IMR-90 (cell line): ENCODE results near the gene ADAMTS16. TPM values are rescaled to one million over a fixed set of nuclear protein-coding genes. Genes with fewer than 3 reads are reported as not detected.

ENCODE experiments used
- ATAC-seq: fragments of 200-7000 bp; cut with Tn5 transposase; 2 replicates; pipeline ENCODE4 v1.9.1; 2020; ENCODE audit warnings: low read depth, mild to moderate bottlenecking, moderate library complexity
- BruUV-seq: library from RNA; stranded (reverse); fragments of 400-500 nt; replicated peaks from 2 replicates; lab custom pipeline; 2021; lab: Mats Ljungman, UMichigan
- CTCF ChIA-PET: fragments of 300-600 bp; formaldehyde crosslinking; extraction: SDS; loops from one replicate; lab custom pipeline; 2021; ENCODE audit warnings: antibody characterized with exemption; lab: Yijun Ruan, JAX
- POLR2A ChIA-PET: fragments of 300-600 bp; sonication (Branson Sonifier 250); formaldehyde crosslinking; loops from one replicate; lab custom pipeline; 2022; ENCODE audit warnings: antibody characterized with exemption; ENCODE audit not compliant: unreplicated experiment; lab: Charles Lee
- DNase-seq: peaks from one replicate; pipeline ENCODE4 v3.0.0; 2013
- H2AFZ ChIP-seq: replicated peaks from 2 replicates; pipeline ENCODE3; 2013; ENCODE audit warnings: low read length, mild to moderate bottlenecking; ENCODE audit not compliant: poor library complexity
- H2AK5ac ChIP-seq: 2 replicates; pipeline ENCODE4 v1.6.1; 2013; ENCODE audit warnings: low read depth, low read length, inconsistent platforms
- H2AK9ac ChIP-seq: replicated peaks from 2 replicates; pipeline ENCODE3; 2013; ENCODE audit warnings: mild to moderate bottlenecking, low read depth, low read length, moderate library complexity; ENCODE audit not compliant: poor library complexity
- H2BK120ac ChIP-seq: 2 replicates; pipeline ENCODE4 v1.6.1; 2013; ENCODE audit warnings: low read depth, low read length, inconsistent platforms
- H2BK15ac ChIP-seq: 3 replicates; pipeline ENCODE4 v1.6.1; 2013; ENCODE audit warnings: low read depth, low read length, inconsistent platforms
- H2BK20ac ChIP-seq: 2 replicates; pipeline ENCODE4 v1.6.1; 2013; ENCODE audit warnings: low read depth, mild to moderate bottlenecking, inconsistent platforms, low read length, moderate library complexity
- H2BK5ac ChIP-seq: 2 replicates; pipeline ENCODE4 v1.6.1; 2013; ENCODE audit warnings: mild to moderate bottlenecking, low read depth, low read length, inconsistent platforms; ENCODE audit not compliant: poor library complexity, severe bottlenecking
- H3K14ac ChIP-seq: replicated peaks from 2 replicates; pipeline ENCODE4 v1.6.1; 2013; ENCODE audit warnings: low read depth, low read length, inconsistent platforms
- H3K18ac ChIP-seq: 2 replicates; pipeline ENCODE4 v1.6.1; 2013; ENCODE audit warnings: low read depth, low read length, control low read depth
- H3K23ac ChIP-seq: 2 replicates; pipeline ENCODE4 v1.6.1; 2013; ENCODE audit warnings: low read depth, low read length, inconsistent platforms
- H3K27ac ChIP-seq: 2 replicates; pipeline ENCODE4 v1.5.1; 2013; ENCODE audit warnings: mild to moderate bottlenecking, control low read depth, low read length; ENCODE audit not compliant: insufficient read depth
- H3K27me3 ChIP-seq: 2 replicates; pipeline ENCODE4 v1.6.1; 2013; ENCODE audit warnings: low read length; ENCODE audit not compliant: control insufficient read depth, insufficient read depth
- H3K36me3 ChIP-seq: 2 replicates; pipeline ENCODE4 v1.6.1; 2013; ENCODE audit warnings: low read length, mixed read lengths; ENCODE audit not compliant: control insufficient read depth, insufficient read depth
- H3K4ac ChIP-seq: 2 replicates; pipeline ENCODE4 v1.6.1; 2013; ENCODE audit warnings: low read depth, low read length, inconsistent platforms
- H3K4me1 ChIP-seq: 2 replicates; pipeline ENCODE4 v1.6.1; 2013; ENCODE audit warnings: low read length, mixed read lengths; ENCODE audit not compliant: control insufficient read depth, insufficient read depth
- H3K4me2 ChIP-seq: 2 replicates; pipeline ENCODE4 v1.6.1; 2013; ENCODE audit warnings: low read depth, mild to moderate bottlenecking, control low read depth, low read length, moderate library complexity
- H3K4me3 ChIP-seq: 2 replicates; pipeline ENCODE4 v1.5.1; 2013; ENCODE audit warnings: low read depth, mild to moderate bottlenecking, control low read depth, low read length, moderate library complexity; ENCODE audit not compliant: insufficient read depth
- H3K56ac ChIP-seq: 2 replicates; pipeline ENCODE4 v1.6.1; 2013; ENCODE audit warnings: low read length, inconsistent platforms; ENCODE audit not compliant: insufficient read depth; ENCODE audit errors: extremely low read depth
- H3K79me1 ChIP-seq, 2 experiments: 2 replicates each; pipeline ENCODE4 v1.6.1; 2013; ENCODE audit warnings: low read length in 2 of 2, inconsistent platforms in 1 of 2, low read depth in 1 of 2
- H3K9ac ChIP-seq: 2 replicates; pipeline ENCODE4 v1.6.1; 2013; ENCODE audit warnings: low read depth, low read length, control low read depth
- H3K9me1 ChIP-seq: 2 replicates; pipeline ENCODE4 v1.6.1; 2013; ENCODE audit warnings: low read length, inconsistent platforms; ENCODE audit not compliant: insufficient read depth
- H3K9me3 ChIP-seq: 2 replicates; pipeline ENCODE4 v1.6.1; 2013; ENCODE audit warnings: low read length; ENCODE audit not compliant: control insufficient read depth, insufficient read depth
- H4K20me1 ChIP-seq: 2 replicates; pipeline ENCODE4 v1.6.1; 2013; ENCODE audit warnings: low read length, inconsistent platforms; ENCODE audit not compliant: insufficient read depth
- H4K5ac ChIP-seq: 2 replicates; pipeline ENCODE4 v1.6.1; 2013; ENCODE audit warnings: mild to moderate bottlenecking, low read depth, low read length, control low read depth
- H4K8ac ChIP-seq, 2 experiments: 2 replicates each; pipeline ENCODE4 v1.6.1; 2013; ENCODE audit warnings: low read depth in 2 of 2, low read length in 2 of 2, control low read depth in 1 of 2, inconsistent platforms in 1 of 2
- H4K91ac ChIP-seq: 2 replicates; pipeline ENCODE4 v1.6.1; 2013; ENCODE audit warnings: low read depth, low read length, inconsistent platforms; ENCODE audit not compliant: insufficient read depth
- BHLHE40 ChIP-seq: fragments of 150-350 bp; IDR thresholded peaks from 2 replicates; pipeline ENCODE4 v1.6.1; 2016; ENCODE audit warnings: mild to moderate bottlenecking, low read depth, low read length
- CHD1 ChIP-seq: IDR thresholded peaks from 2 replicates; pipeline ENCODE4 v1.6.1; 2012; ENCODE audit warnings: low read depth, low read length, improper control_type of control experiment
- FOS ChIP-seq: fragments of 150-350 bp; IDR thresholded peaks from 2 replicates; pipeline ENCODE4 v1.6.1; 2016; ENCODE audit warnings: low read depth, low read length
- MAZ ChIP-seq: IDR thresholded peaks from 2 replicates; pipeline ENCODE4 v1.6.1; 2012; ENCODE audit warnings: low read depth, mild to moderate bottlenecking, low read length, improper control_type of control experiment, moderate library complexity, borderline replicate concordance
- MXI1 ChIP-seq: IDR thresholded peaks from 2 replicates; pipeline ENCODE4 v1.6.1; 2012; ENCODE audit warnings: low read depth, mild to moderate bottlenecking, low read length, moderate library complexity, borderline replicate concordance
- NFE2L2 ChIP-seq: fragments of 150-350 bp; IDR thresholded peaks from 2 replicates; pipeline ENCODE4 v1.6.1; 2016; ENCODE audit warnings: low read depth, mild to moderate bottlenecking, low read length
- RAD21 ChIP-seq: IDR thresholded peaks from 2 replicates; pipeline ENCODE4 v1.6.1; 2012; ENCODE audit warnings: low read length, improper control_type of control experiment
- RCOR1 ChIP-seq: IDR thresholded peaks from 2 replicates; pipeline ENCODE4 v1.6.1; 2012; ENCODE audit warnings: mild to moderate bottlenecking, low read length, improper control_type of control experiment; ENCODE audit not compliant: insufficient replicate concordance
- SMC3 ChIP-seq: fragments of 150-350 bp; IDR thresholded peaks from 2 replicates; pipeline ENCODE4 v1.6.1; 2016; ENCODE audit warnings: low read depth, mild to moderate bottlenecking, antibody characterized with exemption, low read length, moderate library complexity
- WGBS, 2 experiments: methylation state at CpG; one replicate each; pipeline versions ENCODE4 v1.1.5 to v1.1.7; 2013; ENCODE audit warnings: missing lambda C conversion rate in 2 of 2; ENCODE audit not compliant: insufficient read length in 1 of 2; ENCODE audit errors: extremely low coverage in 2 of 2; 5-methylcytosine and 5-hydroxymethylcytosine counted together
- dilution Hi-C: fragments of 300-500 bp; cut with HindIII; formaldehyde crosslinking; loops from one replicate; pipeline ENCODE4 v1.14.3; 2018; ENCODE audit warnings: low sequenced_read_pairs; ENCODE audit not compliant: unreplicated experiment
- in situ Hi-C: fragments of 300-500 bp; cut with MboI; formaldehyde crosslinking; loops from 3 replicates; pipeline ENCODE4 v1.14.3; 2019; ENCODE audit warnings: low sequenced_read_pairs, inconsistent platforms, mixed read lengths
- intact Hi-C: fragments of 100-400 bp; cut with micrococcal nuclease; formaldehyde crosslinking; loops from 2 replicates; pipeline ENCODE4 v1.10.0; 2022
- polyA plus RNA-seq, 3 experiments: library from polyadenylated mRNA; depleted of rRNA; stranded (reverse); fragments of >200 nt; gene quantifications; 2 replicates each; pipeline ENCODE4 v1.2.3, GENCODE V29; 2012; ENCODE audit warnings: low replicate concordance in 1 of 3
- total RNA-seq: library from RNA; depleted of rRNA; stranded (reverse); fragments of >200 nt; gene quantifications from 2 replicates; pipeline ENCODE4 v1.2.3, GENCODE V29; 2012
- TF ChIP-seq, protein P1 (sequence below): fragments of 150-350 bp; IDR thresholded peaks from 2 replicates; pipeline ENCODE4 v1.6.1; 2017; ENCODE audit warnings: mild to moderate bottlenecking, antibody characterized with exemption, low read length, low read depth
- TF ChIP-seq, protein P2 (sequence below): conservative IDR thresholded peaks from 2 replicates; pipeline ENCODE4 v1.5.1; 2012; ENCODE audit warnings: mild to moderate bottlenecking, low read depth, low read length, improper control_type of control experiment

Gene ADAMTS16
- total and polyA plus RNA-seq, 2 of the 4 experiments (the other 2 are of a cell fraction), result 0.09 to 0.18 TPM

DNA sequence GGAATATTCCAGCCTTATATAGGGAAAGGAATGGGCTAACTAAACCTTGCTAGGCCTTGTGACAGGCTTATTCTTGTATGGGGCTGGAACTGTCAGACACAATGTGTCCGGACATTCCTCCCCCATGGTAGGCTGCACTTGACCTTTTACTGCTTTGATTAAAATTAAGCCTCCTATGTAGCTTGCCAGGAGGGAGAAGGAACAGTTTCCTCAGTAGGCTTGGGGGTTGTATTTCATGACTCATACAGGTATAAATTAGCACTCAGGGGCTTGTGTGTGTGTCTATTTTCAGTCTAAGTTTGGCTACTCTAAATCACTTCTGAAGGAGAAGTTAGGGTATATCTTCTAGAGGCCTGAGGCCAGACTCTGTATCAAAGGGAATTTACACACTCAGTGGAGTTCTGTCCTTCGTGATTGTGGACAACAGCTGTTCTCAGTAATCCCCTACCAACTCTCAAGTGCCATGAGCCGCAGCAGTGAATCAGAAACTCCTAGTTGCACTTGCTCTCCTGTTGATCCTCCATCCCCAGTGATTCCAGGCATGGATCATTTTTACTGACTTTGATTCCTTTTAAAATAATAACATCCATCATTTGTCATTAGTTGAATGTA is 16.4 kb downstream of the ADAMTS16 start:
- H4K5ac ChIP-seq, result no peak overlapping the region
- no peak overlapping the region for H2AK5ac ChIP-seq
- no TSS peak for BruUV-seq
- H2AFZ ChIP-seq, result no peak overlapping the region
- no peak for DNase-seq
- H3K18ac ChIP-seq, result no peak overlapping the region
- ATAC-seq, result no peak
- H3K4me3 ChIP-seq, result no peak overlapping the region
- H2BK20ac ChIP-seq, result no peak overlapping the region
- no peak overlapping the region for H3K4ac ChIP-seq
- intact Hi-C loops (no loop called here), dilution Hi-C loops (no loop called here), in situ Hi-C loops (no loop called here)
- no peak overlapping the region for H3K56ac ChIP-seq
- no CpG with 5 or more reads among the region's 3 CpGs for WGBS, 2 experiments
- no peaks in the 10 kb centered on the region for H3K36me3 ChIP-seq
- CTCF ChIA-PET, result no interaction called here
- no peak overlapping the region for H3K23ac ChIP-seq
- no peaks in the 10 kb centered on the region for H4K20me1 ChIP-seq
- H3K9me3 ChIP-seq, result peaks cover 2% of the 10 kb centered on the region; the same call in 1 of the 2 replicates
- H2AK9ac ChIP-seq, result no peak overlapping the region
- no peak overlapping the region for H2BK5ac ChIP-seq
- no peak overlapping the region for H3K14ac ChIP-seq
- H4K8ac ChIP-seq, result no peak overlapping the region
- H2BK15ac ChIP-seq, result no peak overlapping the region
- H3K4me2 ChIP-seq, result no peak overlapping the region
- no peak overlapping the region for H2BK120ac ChIP-seq
- H3K27ac ChIP-seq, result no peak overlapping the region
- POLR2A ChIA-PET, result no interaction called here
- no peaks in the 10 kb centered on the region for H3K79me1 ChIP-seq
- no peak overlapping the region for H4K91ac ChIP-seq
- TF ChIP-seq, protein P1, sequence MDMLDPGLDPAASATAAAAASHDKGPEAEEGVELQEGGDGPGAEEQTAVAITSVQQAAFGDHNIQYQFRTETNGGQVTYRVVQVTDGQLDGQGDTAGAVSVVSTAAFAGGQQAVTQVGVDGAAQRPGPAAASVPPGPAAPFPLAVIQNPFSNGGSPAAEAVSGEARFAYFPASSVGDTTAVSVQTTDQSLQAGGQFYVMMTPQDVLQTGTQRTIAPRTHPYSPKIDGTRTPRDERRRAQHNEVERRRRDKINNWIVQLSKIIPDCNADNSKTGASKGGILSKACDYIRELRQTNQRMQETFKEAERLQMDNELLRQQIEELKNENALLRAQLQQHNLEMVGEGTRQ, result no peak
- TF ChIP-seq RCOR1 (no peak), NFE2L2 (no peak), MAZ (no peak), FOS (no peak), MXI1 (no peak), SMC3 (no peak), RAD21 (no peak), CHD1 (no peak), BHLHE40 (no peak)
- TF ChIP-seq, protein P2, sequence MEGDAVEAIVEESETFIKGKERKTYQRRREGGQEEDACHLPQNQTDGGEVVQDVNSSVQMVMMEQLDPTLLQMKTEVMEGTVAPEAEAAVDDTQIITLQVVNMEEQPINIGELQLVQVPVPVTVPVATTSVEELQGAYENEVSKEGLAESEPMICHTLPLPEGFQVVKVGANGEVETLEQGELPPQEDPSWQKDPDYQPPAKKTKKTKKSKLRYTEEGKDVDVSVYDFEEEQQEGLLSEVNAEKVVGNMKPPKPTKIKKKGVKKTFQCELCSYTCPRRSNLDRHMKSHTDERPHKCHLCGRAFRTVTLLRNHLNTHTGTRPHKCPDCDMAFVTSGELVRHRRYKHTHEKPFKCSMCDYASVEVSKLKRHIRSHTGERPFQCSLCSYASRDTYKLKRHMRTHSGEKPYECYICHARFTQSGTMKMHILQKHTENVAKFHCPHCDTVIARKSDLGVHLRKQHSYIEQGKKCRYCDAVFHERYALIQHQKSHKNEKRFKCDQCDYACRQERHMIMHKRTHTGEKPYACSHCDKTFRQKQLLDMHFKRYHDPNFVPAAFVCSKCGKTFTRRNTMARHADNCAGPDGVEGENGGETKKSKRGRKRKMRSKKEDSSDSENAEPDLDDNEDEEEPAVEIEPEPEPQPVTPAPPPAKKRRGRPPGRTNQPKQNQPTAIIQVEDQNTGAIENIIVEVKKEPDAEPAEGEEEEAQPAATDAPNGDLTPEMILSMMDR, result no peak
- H3K4me1 ChIP-seq, result no peaks in the 10 kb centered on the region
- H3K9me1 ChIP-seq, result no peaks in the 10 kb centered on the region
- no peak overlapping the region for H3K9ac ChIP-seq
- no peaks in the 10 kb centered on the region for H3K27me3 ChIP-seq
